ENCODE results near the gene CYP46A1.

The CYP46A1 gene

DNA sequence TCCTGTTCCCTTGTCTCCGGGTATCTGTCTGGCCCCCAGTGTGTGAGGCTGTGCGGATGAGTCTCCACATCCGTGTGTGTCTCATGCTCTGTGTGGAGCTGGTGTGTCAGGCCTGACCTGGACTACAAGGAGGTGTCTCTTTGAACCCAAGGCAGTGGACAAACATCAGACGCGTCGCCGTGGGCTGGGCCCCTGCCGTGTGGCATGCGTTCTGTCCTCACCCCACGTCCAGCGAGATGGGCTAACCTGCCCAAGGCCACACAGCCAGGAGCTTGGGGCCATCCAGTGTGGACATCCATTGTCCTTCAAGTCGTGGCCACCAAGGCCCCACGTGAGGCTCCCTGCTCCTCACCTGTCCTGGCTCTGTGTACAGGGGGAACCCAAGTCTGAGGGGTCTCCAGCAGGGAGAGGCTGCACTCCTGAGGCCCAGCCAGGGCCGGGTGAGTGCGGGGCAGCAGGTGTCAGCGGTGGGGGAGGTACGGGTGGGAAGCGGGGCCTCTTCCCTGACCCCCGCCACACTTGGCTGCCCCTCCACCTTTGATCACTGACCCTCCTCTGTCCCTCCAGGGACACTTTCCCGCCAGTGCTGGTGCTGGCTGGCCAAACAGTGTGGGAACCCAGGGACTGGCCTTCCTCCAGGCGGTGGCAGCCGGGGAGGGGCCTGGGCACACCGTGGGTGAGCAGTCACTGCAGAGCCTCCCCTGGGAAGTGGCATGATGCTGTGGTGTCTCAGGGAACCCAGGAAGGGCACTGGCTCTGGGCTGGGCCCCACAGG, 48.5 kb downstream of the CYP46A1 start:
- DNase-seq = no peak

DNA sequence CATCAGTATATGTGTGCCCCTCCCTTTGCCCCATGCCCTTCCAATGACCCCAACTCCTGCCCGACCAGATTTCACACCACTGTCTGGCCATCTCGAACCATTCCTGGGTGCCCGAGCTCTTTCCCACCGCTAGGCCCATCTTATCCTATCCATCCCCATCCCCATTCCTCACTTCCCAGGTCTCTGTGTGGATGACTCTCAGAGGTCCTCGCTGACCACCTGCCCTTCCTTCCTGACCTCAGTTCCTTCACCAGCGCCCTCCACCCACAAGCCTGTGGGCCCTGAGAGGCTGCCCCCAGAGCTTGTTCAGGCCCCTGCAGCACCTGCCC, 49.1 kb downstream of the CYP46A1 start:
- DNase-seq = no peak

DNA sequence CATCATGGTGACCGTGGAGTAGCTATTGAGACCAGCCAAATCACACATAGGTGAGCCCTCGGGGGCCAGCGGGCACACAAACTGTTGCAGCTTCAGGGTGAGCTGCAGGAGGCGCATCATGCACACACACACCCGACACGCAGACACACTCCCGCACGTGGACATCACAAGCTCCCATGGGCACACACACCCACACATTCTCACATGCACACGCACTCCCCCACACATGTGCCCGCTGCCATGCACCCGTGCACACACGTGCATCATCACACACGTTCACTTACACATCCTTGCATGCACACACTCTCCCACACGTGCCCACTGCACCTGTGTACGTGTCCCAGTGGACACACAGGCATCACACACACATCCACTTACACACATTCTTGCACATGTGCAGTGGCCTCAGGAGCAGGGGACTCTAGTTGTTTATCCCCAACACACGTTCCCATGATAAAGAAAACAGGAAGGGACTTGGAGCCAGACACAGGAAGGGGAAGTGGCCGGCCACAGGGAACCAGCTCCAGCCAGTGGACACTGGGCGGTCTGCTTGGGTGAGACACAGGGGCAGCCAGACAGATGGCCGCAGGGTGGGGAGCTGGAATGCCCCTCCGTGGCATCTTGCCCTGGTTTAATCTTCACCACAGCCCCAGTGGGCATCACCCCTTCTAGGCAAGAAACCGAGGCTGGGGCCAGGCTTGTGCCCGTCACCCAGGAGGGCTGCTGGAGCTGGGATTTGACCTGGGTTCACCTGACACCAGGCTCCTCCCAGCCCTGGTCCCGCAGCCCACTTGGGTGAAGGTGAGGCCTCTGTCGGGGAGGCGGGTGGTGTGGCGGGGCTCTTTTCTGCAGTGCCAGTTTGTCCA, 49.7 kb downstream of the CYP46A1 start:
- no peak for DNase-seq

DNA sequence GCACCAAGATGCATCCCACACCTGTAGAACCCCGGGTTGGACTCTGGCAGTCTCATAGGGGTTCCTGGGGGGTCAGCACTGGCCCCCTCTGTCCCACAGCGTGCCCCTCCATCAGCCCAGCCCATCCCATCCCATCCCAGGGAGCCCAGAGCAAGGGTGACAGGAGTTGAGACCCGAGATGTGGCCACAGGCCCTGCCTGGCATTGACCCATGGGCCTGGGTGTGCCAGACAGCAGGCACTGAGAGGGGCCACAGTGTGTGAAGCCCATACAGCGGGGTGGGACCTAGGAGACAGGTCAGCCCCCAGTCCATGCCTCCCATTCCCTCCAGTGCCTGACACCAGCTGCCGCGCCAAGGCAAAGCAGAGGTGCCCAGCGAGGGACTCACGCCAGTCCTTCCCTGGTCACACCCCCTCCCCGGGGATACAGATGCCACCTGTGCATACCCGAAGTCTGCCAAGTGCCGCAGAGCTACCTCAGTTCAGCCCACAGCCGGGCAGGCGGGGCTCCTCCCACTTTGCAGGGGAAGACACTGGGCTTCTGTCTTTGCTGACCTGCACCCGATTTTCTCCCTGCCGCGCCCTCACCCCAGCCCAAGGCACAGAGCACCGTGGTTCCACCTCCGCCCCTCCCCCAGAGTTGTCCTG, 50.4 kb downstream of the CYP46A1 start:
- no peak for DNase-seq

DNA sequence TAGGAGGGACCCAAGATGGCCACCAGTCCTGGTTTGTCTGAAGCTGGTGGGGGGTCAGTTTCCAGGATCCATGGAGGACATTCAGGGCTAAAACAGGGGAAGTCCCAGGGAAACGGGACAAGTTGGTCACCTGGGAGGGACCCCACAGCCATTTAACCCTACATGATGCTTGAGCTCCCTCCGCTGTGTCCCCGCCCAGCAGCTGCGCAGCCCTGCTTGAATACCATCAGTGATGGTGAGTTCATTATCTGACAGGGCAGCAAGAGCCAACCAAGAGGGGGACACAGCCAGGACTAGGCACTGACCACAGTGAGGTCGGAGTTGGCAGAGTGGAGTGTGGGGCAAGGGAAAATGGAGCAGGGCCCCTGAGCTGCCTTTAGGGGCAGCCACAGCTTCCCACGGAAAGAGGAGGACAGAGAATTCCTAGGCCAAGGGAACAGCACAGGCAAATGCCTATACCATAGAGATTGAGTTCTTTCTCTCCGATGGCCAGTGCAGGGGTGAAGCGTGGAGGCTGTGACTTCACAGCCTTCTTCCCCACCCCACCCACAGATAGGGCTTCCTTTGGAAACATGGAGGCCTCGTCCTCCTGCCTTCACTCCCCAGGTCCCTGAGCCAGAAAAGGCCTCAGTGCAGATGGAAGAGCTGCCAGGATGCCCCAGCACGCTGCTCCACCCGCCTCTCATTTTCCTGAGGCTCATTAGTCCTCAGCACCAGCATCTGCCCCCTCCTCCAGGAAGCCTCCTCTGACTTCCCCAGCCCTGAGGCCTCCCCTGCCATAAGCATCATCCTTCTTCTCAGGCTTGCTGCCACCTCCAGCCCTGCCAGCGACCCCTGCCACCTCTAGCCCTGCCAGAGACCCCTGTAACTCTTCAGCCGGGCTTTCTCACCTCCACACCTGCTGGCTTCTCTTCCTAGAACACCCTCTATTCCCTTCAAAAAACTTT, 51.4 kb downstream of the CYP46A1 start:
- no peak for DNase-seq

DNA sequence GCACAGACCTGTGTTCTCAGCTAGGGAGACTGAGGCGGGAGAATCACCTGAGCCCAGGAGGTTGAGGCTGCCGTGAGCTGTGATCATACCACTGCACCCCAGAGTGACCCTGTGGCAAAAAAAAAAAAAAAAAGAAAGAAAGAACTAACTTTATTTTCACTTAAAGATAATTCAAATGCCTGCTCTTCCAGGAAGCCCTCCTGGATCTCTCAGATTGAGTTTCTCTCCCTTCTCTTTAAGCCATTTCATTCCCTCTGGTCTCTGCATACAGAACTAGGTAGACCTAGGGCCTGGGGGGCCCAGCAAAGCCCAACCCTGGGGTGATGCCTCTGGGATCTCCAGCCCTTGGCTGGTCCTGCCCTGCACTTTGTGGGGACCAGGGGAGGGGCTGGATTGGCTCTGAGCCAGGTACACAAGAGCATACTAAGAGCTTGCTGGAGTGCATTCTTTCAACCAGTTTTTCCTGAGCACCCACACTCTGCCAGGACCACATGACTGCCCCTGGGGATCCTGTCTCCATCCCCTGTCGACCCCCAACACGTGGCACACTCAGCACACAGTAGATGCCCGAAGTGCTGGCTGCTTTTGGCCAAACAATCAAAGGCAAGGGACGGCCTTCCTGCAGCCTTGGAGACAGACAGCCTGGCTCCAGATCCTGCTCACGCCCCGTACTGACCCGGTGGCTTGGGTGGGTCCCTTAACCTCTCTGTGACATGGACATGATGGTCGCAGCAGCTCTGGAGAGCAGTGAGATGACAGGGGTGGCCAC, 52.7 kb downstream of the CYP46A1 start:
- no peak for DNase-seq

DNA sequence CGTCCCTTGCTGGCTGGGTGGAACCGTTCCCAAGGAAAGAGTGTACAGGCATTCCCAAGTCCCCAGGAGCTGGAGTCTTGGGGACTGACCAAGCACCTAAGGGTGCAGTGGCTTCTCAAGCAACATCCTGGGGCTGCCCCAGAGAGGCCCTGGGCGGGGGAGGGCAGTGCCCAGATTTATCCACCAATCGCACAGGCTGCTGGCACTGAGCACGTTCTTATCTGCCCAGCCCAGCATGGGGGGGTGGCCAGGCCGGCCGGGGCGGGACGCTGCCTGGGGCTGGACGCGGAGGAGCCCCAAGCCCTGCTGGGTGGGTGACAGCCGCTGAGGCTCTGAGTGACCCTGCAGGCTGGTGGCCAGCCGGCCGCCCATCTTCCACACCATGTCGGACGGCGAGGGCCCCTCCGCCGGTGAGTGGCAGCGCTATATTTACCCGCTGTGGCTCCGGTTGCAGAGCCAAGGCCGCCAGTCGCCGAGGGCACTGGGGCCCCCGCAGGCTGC, 53.4 kb downstream of the CYP46A1 start:
- DNase-seq = no peak

DNA sequence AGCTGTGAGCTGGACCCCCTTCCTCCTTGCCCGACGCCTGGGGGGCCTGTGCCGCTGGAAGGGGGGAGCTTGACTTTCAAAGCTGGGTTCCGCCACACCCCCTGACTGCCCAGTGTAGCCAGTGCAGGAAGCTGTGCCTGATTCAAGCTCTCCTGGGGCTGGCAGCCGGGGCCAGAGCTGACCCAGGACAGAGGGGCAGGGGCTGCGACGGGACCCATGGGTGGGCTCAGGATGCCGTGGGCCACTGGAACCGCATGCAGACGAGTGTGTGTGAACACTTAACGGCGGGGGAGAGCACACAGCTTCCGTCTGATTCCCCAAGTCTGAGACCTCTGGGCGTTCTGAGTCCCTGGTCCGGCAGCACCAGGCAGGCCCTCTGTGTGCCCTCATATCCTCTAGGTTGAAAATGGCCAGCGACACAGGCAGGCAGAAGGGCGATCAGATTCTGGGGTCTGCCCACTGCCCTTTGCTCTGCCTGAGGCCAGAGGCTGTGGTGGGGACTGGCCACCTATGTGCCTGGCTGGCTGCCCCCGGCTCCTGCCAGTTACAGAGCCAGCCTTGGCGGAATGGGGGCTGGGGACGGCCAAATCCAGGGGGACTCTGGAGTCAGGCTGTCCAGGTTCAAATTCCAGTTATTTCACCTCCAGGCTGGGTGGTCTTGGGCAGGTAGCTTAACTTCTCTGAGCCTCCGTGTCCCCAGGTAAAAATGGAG, 54.0 kb downstream of the CYP46A1 start:
- DNase-seq = no peak

DNA sequence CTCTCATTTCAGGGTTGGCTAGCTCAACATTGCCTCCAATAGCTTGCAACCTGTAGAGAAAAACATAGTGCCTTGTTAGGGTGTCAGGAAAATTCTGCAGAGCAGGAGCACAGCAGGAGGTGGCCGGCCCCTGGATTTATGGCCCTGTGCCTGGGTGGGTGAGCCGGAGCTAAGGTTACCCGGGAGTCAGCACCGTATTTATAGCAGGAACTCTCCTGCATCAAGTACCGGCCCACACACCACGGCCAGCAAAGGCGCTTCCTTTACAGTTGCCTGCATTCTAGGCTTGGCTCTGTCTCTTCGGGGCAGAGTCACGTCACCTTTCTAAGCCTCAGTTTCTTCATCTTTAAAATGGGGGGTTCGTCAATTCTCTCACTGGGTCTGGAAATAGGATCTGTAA, 56.3 kb downstream of the CYP46A1 start:
- no peak for DNase-seq

DNA sequence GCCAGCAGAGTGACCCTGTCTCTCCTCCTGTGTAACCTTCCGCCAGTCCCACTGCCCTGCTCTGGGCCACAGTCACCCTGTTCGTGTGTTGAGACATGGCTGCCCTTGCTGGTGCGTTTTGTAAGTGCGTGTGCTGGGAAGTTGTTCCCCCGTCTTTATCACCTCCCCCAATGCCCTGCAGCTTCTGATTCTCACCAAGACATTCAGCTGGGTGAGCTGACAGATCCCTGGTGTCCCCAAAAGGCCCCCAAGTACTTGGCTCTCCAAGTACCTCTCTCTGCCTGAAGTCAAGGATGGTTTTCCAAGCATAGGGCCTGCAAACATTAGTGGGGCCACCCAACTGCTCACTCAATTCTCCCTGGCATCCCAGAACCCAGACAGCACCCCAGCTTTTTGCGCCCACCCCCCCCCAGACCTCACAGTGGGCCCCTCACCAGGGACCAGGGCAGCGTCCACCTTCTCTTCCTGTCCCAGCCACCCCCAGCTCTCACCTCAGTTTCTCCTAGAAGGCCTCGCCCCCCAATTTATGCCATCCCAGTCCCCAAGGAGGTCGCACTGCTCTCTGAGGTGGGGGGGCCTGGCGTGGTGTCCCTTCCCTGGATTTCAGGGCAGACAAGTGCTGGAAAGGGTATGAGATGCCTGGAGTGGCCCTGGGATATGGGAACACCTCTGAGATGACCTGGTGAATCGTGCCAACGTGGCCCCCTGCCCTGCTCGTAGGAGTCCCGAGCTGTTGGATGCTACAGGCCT, 57.3 kb downstream of the CYP46A1 start:
- DNase-seq = no peak

DNA sequence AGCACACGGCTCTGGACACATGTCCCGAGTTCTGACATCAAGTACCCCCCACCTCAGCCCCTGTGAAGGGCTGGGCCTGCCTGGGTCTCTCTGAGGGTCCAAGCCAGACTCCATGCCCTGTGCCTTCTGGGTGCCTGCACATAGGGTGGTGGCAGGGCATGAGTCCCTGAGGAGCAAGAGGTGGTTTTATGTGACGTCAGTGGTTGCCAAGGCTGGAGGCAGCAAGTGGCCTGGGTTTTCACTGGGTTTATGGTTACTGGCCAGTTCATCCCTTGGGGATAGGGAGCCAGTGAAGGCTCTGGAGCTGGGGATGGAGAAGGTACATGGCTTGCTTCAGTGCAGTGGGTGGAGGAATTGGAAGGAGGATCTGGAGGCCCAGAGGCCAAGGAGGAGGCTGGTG, 58.0 kb downstream of the CYP46A1 start:
- DNase-seq = no peak

DNA sequence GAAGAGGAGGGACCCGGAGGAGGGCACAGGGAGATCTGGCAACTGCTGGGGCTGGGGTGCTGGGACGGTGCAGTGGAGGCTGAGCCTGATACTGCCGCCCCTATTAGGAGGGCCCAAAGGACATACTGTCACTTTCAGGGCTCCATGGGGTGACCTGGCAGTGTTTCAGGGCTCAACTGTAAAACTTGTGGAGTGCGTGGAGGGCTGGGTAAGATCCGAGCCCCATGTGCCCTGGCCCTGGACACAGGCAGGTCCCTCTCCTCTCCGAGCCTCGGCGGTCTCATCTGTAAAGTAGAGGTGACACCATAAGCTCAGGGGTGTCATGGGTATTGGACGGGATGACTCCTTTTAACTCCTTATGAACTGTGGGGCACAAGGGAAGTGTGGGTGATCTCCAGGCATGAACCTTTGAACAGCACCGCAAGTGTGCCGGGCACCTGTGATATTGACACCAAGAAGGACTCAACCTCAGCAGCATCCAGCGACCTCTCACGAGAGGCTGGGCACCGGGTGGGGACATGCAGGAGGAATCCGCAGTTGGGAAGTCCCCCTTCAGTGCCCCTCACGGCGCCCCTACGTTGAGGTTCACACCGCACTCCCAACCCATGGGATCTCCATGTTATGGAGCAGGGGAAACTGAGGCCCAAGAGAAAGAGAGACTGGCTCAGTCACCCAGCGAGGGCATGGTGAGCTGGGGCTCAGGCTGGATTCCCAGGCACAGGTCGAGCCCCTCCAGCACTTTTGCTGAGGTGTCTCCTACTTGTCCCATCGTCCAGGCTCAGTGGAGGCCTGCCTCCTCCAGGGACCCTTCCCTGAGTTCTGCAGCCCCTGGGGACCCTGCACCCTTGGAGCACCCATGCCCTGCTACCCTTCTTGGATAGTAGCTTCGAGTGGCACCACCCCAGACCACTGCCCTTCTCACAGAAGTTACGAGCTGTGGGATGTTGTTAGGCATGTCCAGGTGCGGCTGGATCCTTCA, 58.7 kb downstream of the CYP46A1 start:
- DNase-seq = no peak

DNA sequence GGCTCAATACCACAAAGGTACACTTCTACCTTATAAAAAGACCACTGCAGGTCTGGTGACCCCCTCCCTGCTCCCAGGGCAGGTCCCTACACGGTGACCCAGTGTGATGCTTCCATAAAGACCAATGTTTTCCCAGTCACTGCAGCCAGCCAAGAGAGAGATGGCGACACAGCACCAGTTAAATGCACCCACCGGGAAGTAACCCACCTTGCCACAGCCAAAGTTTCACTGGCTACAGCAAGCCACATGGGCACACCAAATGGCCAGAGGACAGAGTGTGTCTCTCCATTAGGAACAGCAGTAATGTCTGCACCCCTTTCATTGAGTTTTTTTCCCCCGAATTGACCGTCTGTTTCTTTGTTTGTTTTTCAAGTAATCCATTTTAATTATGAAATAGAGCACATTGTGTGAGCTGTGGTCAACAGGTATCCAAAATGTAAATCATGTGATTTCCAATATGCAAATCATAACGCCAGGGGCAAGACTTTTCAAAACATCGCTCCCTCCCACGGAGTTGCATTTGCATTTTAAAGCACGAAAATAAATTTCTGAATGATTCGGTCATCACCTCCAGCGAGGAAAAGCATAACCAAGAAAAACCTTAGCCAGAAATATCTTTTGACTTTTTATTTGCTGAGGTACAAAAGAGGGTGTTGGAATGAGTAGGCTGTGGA, 60.2 kb downstream of the CYP46A1 start:
- no peak for DNase-seq

DNA sequence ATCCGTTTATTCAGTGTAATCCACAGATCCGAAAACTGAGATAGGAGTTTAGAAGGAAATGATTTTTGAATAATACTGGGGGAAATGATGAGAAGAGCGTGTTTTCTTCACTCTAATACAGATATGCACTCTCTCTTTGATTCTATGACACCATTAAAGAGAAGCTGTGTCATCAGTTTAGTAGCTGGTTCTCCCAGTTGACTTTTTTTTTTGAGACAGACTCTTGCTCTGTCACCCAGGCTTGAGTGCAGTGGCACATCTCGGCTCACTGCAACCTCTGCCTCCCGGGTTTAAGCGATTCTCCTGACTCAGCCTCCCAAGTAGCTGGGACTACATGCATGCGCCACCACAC, 60.8 kb downstream of the CYP46A1 start:
- no peak for DNase-seq

DNA sequence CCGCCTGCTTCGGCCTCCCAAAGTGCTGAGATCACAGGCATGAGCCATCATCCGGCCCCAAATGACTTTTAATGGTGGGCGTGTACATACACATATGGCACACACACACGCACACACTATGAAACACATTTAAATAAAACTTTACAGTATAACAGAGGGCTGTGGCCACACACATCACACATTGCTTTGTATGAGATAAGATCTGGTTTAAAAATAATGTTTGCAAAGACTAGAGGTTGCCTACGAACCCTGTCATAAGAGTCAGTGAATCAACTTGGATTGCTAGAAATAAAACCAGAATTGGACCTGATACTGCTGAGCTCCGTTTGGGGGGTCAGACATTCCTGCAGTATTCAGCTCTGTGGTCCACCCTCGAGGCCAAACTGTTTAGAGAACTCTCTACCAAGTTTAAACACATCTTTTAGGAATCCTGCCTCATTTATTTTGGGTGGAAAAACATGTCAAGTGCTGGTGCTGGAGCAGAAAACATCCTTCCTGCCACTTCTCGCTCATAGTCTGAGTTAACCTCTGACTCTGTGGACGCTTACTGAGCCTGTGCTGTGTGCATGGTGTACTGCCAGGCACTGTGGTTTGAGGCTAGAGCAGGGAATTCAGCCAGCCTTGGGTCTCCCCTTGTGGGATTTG, 61.3 kb downstream of the CYP46A1 start:
- no peak for DNase-seq

DNA sequence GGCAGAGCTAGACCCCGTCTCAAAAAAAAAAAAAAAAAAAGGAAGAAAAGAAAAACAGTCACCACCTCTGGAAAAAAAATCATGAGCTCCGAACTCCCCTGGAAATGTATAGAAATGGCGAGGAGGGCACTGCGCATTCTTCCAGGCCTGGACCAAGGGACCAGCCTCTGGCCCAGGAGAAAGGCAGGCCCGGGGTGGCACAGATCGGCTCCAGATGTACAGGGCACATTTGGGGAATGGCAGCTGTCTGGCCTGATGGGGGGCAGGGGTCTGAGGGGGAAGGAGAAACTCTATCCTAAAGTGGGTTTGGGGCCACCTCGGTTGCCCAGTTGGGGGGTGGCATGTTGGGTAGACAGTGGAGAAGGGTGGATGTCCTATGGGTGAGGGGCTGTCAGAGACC, 63.1 kb downstream of the CYP46A1 start:
- no peak for DNase-seq

DNA sequence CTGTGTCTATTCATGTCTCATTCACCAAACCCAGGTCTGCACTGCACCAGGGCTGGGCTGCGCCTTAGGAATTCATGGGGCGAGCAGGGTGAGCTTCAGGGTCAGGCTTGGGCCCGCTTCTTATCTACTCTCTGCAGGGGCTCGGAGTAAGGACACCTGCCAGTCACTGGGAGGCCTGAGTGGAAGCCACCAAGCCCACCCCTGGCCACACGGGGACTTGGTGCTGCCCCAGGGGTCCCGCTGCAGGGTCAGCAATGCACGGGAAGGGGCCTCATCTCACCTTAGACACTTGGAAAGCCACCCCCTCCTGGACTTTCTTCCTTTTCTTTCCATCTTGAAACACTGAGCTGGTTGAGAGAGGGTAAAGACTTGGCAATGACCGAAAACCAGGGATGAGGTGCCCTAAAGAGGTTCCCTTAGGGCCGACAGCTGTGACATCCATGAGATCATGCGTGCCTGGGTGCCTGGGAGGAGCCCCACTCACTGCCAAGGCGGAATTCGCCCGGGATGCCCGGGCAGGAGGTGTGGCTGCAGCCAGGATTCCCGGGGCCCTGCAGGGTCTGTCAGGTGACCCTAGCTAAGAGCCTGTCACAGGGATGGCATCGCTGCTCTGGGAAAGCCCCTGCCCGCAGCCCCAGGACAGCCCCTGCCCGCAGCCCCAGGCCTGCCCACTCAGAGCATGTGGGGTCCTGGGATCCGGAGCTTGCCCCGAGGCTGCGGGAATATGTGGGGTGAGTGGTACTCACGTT, 63.7 kb downstream of the CYP46A1 start:
- no peak for DNase-seq
